ENCODE results near the gene DNAH1.

GRCh38 chr3:52361898-52362297 lies 45.8 kb downstream of the DNAH1 start:
- TF ChIP-seq CTCF (IDR thresholded peaks at IDR 0.05; ENCODE audit: insufficient read depth, low read length, poor library complexity, severe bottlenecking) (no peak), EZH2phosphoT487 (conservative IDR thresholded peaks at IDR 0.05; ENCODE audit: low read length) (no peak)

Measured in SU-DHL-6 (cell line).